CD14-positive monocyte (primary cell): ENCODE measurements around the gene RCOR3. TPM values are rescaled to one million over a fixed set of nuclear protein-coding genes. Genes with fewer than 3 reads are reported as not detected.

ENCODE experiments used
- DNase-seq, 3 donors: peaks; one replicate each; pipeline ENCODE4 v3.0.0-alpha.2; 2011 to 2022
- H2AFZ ChIP-seq: 2 replicates; pipeline ENCODE4 v1.6.0; 2012; ENCODE audit warnings: mild to moderate bottlenecking, low read depth, low read length, inconsistent platforms; ENCODE audit not compliant: insufficient read depth, poor library complexity, severe bottlenecking
- H3K27ac ChIP-seq, 2 donors: 1 replicate in 1 of 2; 2 replicates in 1 of 2; pipeline ENCODE4 v1.5.1; 2012 to 2013; ENCODE audit warnings: low read length in 2 of 2, control low read depth in 1 of 2, inconsistent platforms in 1 of 2, low read depth in 1 of 2, mild to moderate bottlenecking in 1 of 2
- H3K27me3 ChIP-seq, 2 donors: one replicate each; pipeline versions ENCODE4 v1.6.0 to v1.6.1; 2011 to 2013; ENCODE audit warnings: low read length in 2 of 2; ENCODE audit not compliant: control insufficient read depth in 2 of 2, insufficient read depth in 2 of 2
- H3K36me3 ChIP-seq, 2 donors: replicated peaks in 1 of 2; 1 replicate in 1 of 2; 2 replicates in 1 of 2; pipeline versions ENCODE4 v1.5.1 to v1.6.1; 2012 to 2013; ENCODE audit warnings: low read length in 2 of 2, control low read depth in 1 of 2, inconsistent platforms in 1 of 2, mild to moderate bottlenecking in 1 of 2; ENCODE audit not compliant: insufficient read depth in 2 of 2, control insufficient read depth in 1 of 2
- H3K4me1 ChIP-seq, 2 donors: 1 replicate in 1 of 2; 2 replicates in 1 of 2; pipeline versions ENCODE4 v1.5.1 to v1.6.1; 2012 to 2013; ENCODE audit warnings: low read length in 2 of 2, control low read depth in 1 of 2, inconsistent platforms in 1 of 2, mild to moderate bottlenecking in 1 of 2, moderate library complexity in 1 of 2; ENCODE audit not compliant: insufficient read depth in 2 of 2, control insufficient read depth in 1 of 2
- H3K4me2 ChIP-seq: replicated peaks from 2 replicates; pipeline ENCODE3; 2012; ENCODE audit warnings: low read length, moderate library complexity, mild to moderate bottlenecking; ENCODE audit not compliant: poor library complexity, severe bottlenecking; ENCODE audit errors: extremely low read depth
- H3K4me3 ChIP-seq, 3 experiments: fragments of 200-600 bp in 1 of 3; sonication (generic) in 1 of 3; replicated peaks in 1 of 3; 1 replicate in 2 of 3; 2 replicates in 1 of 3; pipeline ENCODE4 v1.5.1; 2011 to 2013; ENCODE audit warnings: low read length in 3 of 3, mild to moderate bottlenecking in 3 of 3, control low read depth in 2 of 3, low read depth in 2 of 3, inconsistent platforms in 1 of 3, moderate library complexity in 1 of 3
- H3K79me2 ChIP-seq: 2 replicates; pipeline ENCODE4 v1.6.0; 2012; ENCODE audit warnings: mild to moderate bottlenecking, control low read depth, inconsistent platforms, low read length, moderate library complexity; ENCODE audit not compliant: insufficient read depth
- H3K9ac ChIP-seq: 2 replicates; pipeline ENCODE4 v1.6.0; 2017; ENCODE audit warnings: low read length, mild to moderate bottlenecking; ENCODE audit not compliant: insufficient read depth, poor library complexity, severe bottlenecking
- H3K9me3 ChIP-seq, 2 donors: replicated peaks in 1 of 2; 1 replicate in 1 of 2; 2 replicates in 1 of 2; pipeline versions ENCODE4 v1.5.1 to v1.6.1; 2012 to 2013; ENCODE audit warnings: low read length in 2 of 2, control low read depth in 1 of 2; ENCODE audit not compliant: control insufficient read depth in 1 of 2, insufficient read depth in 1 of 2
- H4K20me1 ChIP-seq: 2 replicates; pipeline ENCODE4 v1.6.0; 2012; ENCODE audit warnings: mild to moderate bottlenecking, low read length, control low read depth, moderate library complexity; ENCODE audit not compliant: insufficient read depth
- H3K27ac Mint-ChIP-seq, 7 donors: one replicate each; pipeline ENCODE4 v1.8.0; 2020; ENCODE audit warnings: mild to moderate bottlenecking in 7 of 7, mixed read lengths in 7 of 7, moderate library complexity in 6 of 7, inconsistent platforms in 2 of 7
- H3K27me3 Mint-ChIP-seq, 3 donors: one replicate each; pipeline ENCODE4 v1.8.0; 2021 to 2022; ENCODE audit warnings: low read depth in 3 of 3, mild to moderate bottlenecking in 3 of 3, mixed read lengths in 3 of 3, moderate library complexity in 3 of 3, inconsistent platforms in 1 of 3
- H3K36me3 Mint-ChIP-seq, 2 donors: one replicate each; pipeline ENCODE4 v1.8.0; 2020; ENCODE audit warnings: mixed read lengths in 2 of 2, inconsistent platforms in 1 of 2, mild to moderate bottlenecking in 1 of 2
- H3K4me1 Mint-ChIP-seq: one replicate; pipeline ENCODE4 v1.8.0; 2020; ENCODE audit warnings: mild to moderate bottlenecking, mixed read lengths
- H3K4me3 Mint-ChIP-seq, 2 donors: one replicate each; pipeline ENCODE4 v1.8.0; 2020; ENCODE audit warnings: mild to moderate bottlenecking in 2 of 2, mixed read lengths in 2 of 2, moderate library complexity in 1 of 2
- H3K9me3 Mint-ChIP-seq, 7 donors: one replicate each; pipeline ENCODE4 v1.8.0; 2020 to 2022; ENCODE audit warnings: mixed read lengths in 7 of 7, mild to moderate bottlenecking in 6 of 7, moderate library complexity in 6 of 7, inconsistent platforms in 2 of 7
- CTCF ChIP-seq: fragments of 200-600 bp; IDR thresholded peaks from one replicate; pipeline ENCODE4 v1.8.0; 2022; ENCODE audit warnings: antibody characterized with exemption, mild to moderate bottlenecking
- WGBS: methylation state at CpG from one replicate; pipeline ENCODE4 v1.1.5; 2013; ENCODE audit warnings: missing lambda C conversion rate; ENCODE audit not compliant: insufficient coverage; 5-methylcytosine and 5-hydroxymethylcytosine counted together
- intact Hi-C, 2 donors: fragments of 100-400 bp; cut with micrococcal nuclease; formaldehyde crosslinking; loops; one replicate each; pipeline versions ENCODE4 v1.15.0 to v1.15.1; 2023
- polyA plus RNA-seq, 3 donors: library from polyadenylated mRNA; depleted of rRNA in 1 of 3; unstranded in 2 of 3; stranded (reverse) in 1 of 3; fragments of 300-500 nt in 2 of 3; fragments of >200 nt in 1 of 3; fragmentation: Illumina TruSeq in 2 of 3; gene quantifications; 1 replicate in 2 of 3; 2 replicates in 1 of 3; pipeline ENCODE4 v1.2.3, GENCODE V29; 2012 to 2021

The RCOR3 gene
- polyA plus RNA-seq, 3 donors: 14.5 to 46.5 (median 21.6) TPM

- no peaks in the 10 kb centered on the region for H3K9me3 Mint-ChIP-seq
- TF ChIP-seq CTCF: no peak
- Histone ChIP-seq H3K27ac (no peak overlapping the region), H3K4me2 (no peak overlapping the region), H4K20me1 (peaks cover 16% of the 10 kb centered on the region), H3K9ac (no peak overlapping the region), H3K9me3 (no peaks in the 10 kb centered on the region), H3K27me3 (no peaks in the 10 kb centered on the region), H3K4me3 (no peak overlapping the region), H2AFZ (no peak overlapping the region), H3K4me1 (no peaks in the 10 kb centered on the region), H3K36me3 (peaks cover 79 to 90% of the 10 kb centered on the region in 2 donors), H3K79me2 (peaks cover 5% of the 10 kb centered on the region)
- peaks cover 42 to 51% of the 10 kb centered on the region in 2 donors for H3K36me3 Mint-ChIP-seq
- no peak overlapping the region for H3K4me3 Mint-ChIP-seq
- intact Hi-C loops: no loop called here
- H3K27ac Mint-ChIP-seq: no peak overlapping the region
- no peak for DNase-seq
- no peaks in the 10 kb centered on the region for H3K4me1 Mint-ChIP-seq
- H3K27me3 Mint-ChIP-seq: peaks cover 0 to 2% (median 0%) of the 10 kb centered on the region in 3 donors
Observed at GRCh38 chr1:211282023-211282373, 22.8 kb downstream of the RCOR3 start.

GRCh38 chr1:211285196-211285595 is 26.0 kb downstream of the RCOR3 start:
- Mint-ChIP-seq H3K4me1 (no peaks in the 10 kb centered on the region), H3K27me3 (peaks cover 0 to 2% (median 0%) of the 10 kb centered on the region in 3 donors), H3K36me3 (peaks cover 49 to 65% of the 10 kb centered on the region in 2 donors), H3K27ac (no peak overlapping the region), H3K4me3 (no peak overlapping the region), H3K9me3 (no peaks in the 10 kb centered on the region)
- H3K79me2 ChIP-seq: peaks cover 5% of the 10 kb centered on the region
- no peak overlapping the region for H3K4me2 ChIP-seq
- peaks cover 70 to 85% of the 10 kb centered on the region in 2 donors for H3K36me3 ChIP-seq
- no peaks in the 10 kb centered on the region for H3K27me3 ChIP-seq
- no peaks in the 10 kb centered on the region for H3K9me3 ChIP-seq
- TF ChIP-seq CTCF: no peak
- H3K27ac ChIP-seq: no peak overlapping the region
- H3K9ac ChIP-seq: no peak overlapping the region
- no peak overlapping the region for H3K4me3 ChIP-seq
- DNase-seq: no peak
- WGBS: 96% methylated on average over 4 of the region's 4 CpGs
- H3K4me1 ChIP-seq: no peaks in the 10 kb centered on the region
- intact Hi-C loops: no loop called here
- peaks cover 25% of the 10 kb centered on the region for H4K20me1 ChIP-seq
- no peak overlapping the region for H2AFZ ChIP-seq
